Activated CD8-positive, alpha-beta memory T cell treated with anti-CD3 and anti-CD28 coated beads, Interleukin-2, amount 50 U/mL, for 4 hours (primary cell): ENCODE data around the gene ANKRD11.
"Not testable (repeated sequence)": the region's sequence is repeated elsewhere in the genome, so short reads cannot be mapped to it uniquely, and the experiment has no call there.

Experiments
- DNase-seq: peaks from one replicate; pipeline ENCODE4 v3.0.0-alpha.2; 2020

Gene ANKRD11

DNA sequence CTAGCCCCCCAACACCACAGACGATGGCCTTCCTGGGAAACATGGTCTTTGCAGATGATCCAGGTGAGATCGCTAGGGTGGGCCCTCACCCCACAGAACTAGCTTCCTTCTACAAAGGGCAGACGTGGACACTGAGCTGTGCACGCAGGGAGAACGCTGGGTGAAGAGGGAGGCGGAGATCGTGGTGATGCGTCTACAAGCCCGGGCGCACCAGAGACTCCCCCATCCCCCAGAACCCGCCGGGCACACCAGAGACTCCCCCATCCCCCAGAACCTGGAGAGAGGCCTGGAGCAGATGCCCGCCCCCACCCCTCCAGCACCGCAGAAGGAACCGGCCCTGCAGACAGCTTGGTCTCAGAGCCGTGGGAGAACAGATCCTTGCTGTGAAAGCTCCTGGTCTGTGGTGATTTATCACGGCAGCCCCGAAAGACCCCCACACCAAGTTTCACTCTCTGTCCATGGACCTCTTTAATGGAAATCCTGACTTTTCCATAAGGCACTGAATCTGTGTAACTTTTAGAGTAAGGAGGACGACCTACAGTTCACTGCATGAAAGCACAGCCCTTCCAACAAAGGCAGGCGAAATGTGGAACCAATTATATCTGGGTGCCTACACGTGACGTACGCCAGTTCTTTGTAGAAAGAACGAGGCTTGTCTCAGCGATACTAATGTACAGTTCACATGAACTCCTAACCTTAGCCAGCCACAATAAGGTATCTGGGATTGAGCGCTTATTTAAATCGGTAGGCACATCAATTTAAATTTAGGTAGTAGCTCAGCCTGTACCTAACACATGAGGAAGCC, 88.5 kb downstream of the ANKRD11 start:
- no peak for DNase-seq

DNA sequence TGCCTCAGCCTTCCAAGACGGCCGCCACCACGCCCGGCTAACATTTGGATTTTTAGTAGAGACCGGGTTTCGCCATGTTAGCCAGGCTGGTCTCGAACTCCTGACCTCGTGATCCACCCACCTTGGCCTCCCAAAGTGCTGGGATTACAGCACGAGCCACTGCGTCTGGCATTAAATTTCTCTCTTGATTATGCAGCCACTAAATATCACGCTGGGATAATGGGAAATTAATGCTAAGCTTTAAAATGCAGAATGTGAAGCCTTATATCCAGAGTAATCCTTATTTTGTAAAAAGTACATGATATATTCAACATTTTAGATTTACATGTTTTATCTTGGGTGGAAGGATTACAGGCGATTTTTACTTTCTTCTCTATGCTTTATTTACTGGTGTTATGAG, 89.2 kb downstream of the ANKRD11 start:
- DNase-seq = no peak

DNA sequence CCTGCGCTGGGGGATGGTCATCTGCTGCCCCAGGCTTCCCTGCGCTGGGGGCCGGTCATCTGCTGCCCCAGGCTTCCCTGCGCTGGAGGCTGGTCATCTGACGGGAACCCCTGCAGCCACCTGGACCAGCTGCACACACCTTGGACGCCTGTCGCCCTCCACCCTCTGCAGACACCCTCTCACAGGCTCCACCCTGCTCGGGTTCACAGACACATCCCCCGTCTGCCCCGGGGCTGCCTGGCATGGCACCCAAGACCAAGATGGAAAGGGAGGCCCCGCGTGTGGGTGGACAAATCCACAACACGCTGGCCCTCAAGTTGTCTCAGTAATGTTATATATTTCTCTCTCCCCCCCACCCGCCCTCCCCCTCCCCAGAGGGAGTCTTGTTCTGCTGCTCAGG, 89.6 kb downstream of the ANKRD11 start:
- DNase-seq = no peak

DNA sequence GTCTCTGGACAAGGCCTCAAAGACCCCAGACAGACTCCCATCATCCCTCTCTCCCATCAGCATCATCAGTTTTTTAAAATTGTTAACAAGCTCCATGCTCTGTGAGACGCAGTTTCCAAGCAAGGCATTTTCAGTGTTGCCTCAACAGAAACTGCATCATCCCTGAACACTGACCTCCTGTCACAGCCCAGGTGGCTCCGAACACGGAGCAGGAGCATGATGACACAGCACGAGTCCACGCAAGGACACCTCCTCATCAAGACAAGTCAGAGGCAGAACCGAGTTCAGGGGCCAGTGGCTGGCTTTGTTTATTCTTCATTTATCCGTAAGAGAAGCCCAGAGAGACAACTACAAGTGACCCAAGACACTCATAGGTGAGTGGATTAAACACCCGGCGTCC, 91.4 kb downstream of the ANKRD11 start:
- DNase-seq = no peak

DNA sequence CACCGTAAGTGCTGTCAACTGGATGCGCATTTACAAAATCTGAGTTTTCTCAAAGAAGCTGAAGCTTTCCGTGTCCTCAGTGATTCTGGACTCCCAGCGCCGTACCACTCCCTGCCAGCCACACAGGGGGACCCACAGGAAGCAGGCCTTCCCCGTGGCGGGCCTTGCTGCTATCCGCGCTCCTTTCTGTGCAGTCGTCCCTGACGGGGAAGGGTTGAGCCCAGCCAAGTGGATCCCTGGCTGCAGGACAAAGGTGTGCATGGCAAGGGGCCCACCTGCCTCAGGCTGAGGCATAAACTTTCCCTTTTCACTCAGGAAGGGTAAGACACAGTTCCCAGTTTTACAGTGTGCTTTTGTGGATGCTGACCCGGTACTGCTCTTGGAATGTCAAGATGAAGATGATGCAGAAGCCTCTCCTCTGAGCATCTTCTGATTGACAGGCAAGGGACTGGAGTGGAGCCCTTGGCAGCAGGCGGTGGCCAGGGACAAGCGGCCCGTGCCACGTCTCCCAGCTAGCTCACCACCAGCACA, 93.0 kb downstream of the ANKRD11 start:
- no peak for DNase-seq

DNA sequence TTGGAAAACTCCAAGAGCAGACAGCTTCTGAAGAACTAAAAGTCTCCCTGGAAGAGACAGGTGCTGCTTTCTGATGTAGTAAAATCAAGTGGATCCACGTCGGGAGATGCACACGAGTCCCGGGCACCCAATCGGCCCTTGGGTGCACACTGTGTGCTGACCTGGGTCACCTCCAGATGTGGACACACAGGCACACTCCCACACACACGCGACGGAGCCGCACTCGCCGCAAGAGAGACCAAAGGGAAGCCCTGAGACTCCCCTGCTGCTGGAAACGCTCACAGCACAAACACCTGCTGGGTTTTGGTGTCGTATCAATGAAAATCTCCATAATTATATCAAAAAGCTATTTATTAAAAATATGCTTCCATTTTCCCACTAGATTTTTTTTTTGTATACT, 94.2 kb downstream of the ANKRD11 start:
- no peak for DNase-seq

DNA sequence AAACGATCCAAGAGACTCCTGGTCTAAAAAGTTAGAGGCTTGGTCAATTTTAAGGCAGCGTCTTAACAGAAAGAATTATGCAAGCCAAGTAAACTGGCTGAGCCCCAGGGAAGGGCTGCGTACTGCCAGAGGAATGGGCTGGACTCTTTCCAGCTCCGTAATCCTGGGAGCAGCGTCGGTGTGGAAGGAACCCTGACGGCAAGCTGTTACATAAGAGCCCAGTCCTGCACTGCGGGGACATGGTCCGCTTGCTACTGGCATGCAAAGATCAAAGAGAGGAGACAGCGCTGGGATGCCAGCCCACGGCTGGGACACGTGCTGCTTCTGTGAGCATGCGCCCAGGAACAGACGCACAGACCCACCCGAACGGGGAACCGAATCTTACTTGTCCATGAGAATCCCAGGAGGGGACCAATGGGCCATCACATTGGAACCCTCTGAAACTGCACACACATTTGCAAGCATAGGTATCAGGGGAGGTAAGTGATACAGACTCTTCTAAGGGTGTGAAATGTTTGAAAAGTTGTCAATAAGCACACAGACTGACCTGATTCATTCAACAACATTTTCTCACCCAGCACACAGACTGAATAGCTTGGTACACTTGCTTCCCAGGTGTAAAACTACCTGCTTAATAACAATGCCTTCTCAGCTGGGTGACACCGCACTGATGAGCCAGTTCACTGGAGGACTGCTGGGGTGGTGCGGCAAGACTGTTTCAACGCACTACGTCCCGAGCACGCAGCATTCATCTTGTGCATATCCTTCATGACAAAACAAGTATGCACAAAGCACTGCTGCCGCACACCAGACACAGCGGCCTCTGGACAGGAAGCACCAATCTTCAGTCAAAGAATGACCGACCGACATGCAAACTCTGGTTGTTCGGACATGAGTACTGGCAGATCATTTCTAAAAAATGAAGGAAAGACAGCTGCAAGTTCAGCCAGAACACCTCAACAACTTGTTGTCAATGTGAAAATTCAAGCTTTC, 94.9 kb downstream of the ANKRD11 start:
- no peak for DNase-seq

DNA sequence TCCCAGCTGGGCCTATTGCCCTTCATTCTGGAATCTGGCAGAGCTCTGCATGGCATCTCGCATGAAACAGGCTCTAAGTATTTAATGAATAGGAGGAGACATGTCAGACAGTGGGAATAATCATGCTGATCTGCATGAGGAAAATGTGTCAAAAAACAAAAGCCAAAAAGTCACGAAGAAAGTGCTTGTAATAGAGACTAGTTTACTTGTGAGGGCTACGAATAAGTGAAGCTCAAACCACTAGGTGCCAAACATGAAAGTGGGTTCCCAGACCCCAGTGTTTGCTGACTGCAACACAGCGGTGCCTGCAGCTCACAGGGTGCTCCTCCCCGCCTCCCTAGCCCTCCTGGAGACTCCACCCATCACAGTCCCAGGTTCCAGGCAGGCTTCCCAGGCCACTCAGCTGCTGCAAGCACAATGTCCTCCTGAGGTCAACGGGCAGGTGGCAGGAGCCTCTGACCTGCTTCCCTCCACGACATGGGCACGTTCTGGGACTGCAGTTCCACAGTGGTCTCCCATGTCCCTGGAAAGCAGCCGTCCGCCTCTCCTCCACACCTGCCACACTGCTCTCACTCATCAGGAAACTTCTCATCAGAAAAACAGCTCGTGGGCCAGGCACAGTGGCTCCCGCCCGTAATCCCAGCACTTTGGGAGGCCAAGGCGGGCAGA, 96.5 kb downstream of the ANKRD11 start:
- no peak for DNase-seq

DNA sequence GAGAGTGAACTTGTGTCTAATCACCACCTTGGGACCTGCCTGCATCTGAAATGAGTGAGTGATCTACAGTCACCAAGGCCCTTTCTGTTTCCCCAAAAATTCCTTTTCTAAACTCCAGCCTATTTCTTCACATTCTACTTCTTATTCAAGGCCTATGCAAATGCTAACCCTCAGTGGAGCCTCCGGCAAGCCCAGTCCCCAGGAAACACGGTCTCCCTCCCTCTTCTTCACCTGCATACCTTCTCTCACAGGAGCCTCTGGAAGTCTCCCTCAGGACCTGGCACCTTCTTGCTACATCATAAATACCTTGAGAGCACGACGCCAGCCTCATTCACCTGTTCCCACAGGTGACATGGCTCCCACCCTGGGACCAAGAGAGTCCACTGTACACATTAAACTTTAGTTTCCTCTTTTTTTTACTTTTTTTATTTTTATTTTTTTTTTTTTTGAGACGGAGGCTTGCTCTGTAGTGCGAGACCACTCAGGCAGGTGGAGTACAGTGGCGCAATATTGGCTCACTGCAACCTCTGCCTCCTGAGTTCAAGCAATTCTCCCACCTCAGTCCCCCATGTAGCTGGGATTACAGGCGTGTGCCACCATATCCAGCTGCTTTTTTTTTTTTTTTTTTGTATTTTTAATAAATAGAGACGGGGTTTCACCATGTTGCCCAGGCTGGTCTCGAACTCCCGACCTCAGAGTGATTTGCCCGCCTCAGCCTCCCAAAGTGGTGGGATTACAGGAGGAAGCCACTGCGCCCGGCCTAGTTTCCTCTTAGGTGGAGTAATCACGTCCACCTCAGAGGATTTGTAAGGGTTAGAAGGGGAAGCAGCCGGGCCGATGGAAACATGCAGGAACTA, 97.3 kb downstream of the ANKRD11 start:
- DNase-seq = no peak

DNA sequence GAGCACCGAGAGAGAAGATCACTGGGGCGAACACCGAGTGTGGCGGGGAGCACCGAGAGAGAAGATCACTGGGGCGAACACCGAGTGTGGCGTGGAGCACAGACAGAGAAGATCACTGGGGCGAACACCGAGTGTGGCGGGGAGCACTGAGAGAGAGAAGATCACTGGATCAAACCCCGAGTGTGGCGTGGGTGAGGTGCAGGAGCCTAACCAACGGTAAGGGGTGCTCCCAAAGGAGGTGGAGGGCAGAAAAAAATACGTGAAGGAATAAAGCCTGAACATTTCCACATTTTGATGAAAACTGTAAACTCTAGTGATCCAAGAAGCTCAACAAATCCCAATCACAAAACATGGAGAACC, 100.2 kb downstream of the ANKRD11 start:
- not testable (repeated sequence) for DNase-seq

DNA sequence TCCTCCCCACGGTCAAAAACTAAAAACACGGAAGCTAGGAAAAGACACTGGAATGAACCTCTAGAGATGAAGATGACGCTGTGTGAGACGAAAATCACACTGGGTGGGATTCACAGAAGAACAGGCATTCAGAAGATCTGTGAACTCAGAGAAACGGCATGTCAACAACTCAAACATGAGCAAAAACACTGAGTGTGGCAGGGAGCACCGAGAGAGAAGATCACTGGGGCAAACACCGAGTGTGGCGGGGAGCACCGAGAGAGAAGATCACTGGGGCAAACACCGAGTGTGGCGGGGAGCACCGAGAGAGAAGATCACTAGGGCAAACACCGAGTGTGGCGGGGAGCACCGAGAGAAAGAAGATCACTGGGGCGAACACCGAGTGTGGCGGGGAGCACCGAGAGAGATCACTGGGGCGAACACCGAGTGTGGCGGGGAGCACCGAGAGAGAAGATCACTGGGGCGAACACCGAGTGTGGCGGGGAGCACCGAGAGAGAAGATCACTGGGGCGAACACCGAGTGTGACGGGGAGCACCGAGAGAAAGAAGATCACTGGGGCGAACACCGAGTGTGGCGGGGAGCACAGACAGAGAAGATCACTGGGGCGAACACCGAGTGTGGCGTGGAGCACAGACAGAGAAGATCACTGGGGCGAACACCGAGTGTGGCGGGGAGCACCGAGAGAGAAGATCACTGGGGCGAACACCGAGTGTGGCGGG, 100.7 kb downstream of the ANKRD11 start:
- not testable (repeated sequence) for DNase-seq

DNA sequence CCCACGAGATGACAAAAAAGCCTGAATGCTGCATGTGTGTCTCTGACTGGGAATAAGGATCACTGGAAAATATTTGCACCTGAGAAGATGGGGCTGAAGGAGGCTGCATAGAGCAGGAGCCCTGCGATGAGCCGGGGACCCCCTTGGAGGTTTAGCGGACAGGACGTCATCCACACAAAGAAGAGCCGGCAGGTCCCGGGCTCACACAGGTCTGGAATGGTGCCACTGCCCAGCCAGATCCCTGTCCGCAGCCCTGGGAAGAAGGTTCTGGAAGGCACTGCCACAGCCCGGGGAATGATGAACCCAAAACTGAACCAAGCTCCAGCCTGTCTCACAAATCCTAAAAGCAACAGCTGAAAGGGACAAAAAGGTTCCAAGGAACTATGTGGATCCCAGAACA, 101.8 kb downstream of the ANKRD11 start:
- DNase-seq = no peak

DNA sequence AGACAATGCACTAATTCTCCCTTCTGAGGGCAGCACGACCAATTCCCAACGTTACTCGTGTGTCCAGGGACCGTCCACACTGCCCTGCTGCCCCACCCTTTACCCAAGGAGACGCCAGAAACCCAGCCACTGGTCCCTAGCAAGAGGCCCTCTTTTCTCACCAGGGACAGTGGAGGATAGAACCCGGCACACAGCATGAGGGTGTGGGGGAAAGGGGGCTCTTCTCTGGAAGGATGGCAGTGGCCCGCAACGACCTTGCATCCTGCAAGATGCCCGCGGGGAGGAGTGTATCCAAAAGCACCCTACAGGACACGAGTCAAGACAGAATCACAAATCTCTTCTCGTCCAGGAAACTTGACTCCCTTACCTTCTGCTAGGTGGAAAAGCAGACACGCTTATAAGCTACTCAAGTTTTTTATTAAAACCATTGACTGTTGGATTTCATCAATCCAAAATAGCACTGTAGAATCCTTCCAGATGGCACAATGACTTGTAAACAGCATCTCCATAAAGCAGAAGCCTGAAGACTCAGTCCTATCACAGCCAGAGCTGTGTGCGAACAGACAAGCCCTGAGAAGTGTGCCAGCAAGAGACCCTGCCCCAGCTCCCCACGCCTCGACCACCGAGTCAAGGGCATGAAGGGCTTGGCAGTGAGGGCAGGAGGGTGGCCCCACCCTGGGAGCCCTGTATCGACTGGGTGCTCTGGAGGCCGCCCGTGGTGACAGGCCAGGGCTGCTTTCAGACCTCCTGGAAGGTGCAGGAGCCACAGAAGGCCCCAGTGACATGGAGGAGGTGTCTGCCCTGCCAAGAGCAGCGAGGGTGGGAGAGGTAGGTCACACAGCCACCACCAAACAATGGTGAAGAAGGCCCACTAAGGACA, 103.8 kb downstream of the ANKRD11 start:
- DNase-seq = no peak

DNA sequence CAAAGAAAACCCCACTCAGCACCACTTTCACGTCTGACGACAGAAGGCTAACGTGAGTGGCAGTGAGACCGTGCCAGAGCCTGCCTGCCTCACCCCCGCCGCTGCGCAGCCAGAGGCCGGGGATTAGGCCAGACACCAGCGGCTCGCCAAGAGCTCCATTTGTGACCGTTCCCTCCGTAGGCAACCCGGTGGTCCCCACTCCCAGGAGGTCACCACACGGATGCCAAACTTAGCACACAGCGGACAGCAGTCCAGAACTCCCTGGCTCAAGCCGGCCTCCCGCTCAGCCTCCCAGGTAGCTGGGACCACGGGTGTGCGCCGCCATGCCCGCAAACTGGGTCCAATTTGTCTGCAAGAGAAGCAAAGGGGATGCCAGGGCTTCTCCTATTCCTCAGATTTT, 104.6 kb downstream of the ANKRD11 start:
- DNase-seq = no peak

DNA sequence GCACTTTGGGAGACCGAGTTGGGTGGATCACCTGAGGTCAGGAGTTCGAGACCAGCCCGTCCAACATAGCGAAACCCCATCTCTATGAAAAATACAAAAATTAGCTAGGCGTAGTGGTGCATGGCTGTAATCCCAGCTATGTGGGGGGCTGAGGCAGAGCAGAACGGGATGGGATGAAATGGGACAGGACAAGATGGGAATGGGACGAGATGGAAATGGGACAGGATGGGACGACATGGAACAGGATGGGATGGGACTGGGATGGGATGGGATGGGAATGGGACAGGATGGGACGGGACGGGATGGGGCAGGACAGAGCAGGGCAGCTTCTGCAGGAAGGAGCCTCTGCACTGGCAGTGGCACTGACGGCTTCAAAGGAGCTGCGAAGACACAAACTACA, 106.1 kb downstream of the ANKRD11 start:
- no peak for DNase-seq

DNA sequence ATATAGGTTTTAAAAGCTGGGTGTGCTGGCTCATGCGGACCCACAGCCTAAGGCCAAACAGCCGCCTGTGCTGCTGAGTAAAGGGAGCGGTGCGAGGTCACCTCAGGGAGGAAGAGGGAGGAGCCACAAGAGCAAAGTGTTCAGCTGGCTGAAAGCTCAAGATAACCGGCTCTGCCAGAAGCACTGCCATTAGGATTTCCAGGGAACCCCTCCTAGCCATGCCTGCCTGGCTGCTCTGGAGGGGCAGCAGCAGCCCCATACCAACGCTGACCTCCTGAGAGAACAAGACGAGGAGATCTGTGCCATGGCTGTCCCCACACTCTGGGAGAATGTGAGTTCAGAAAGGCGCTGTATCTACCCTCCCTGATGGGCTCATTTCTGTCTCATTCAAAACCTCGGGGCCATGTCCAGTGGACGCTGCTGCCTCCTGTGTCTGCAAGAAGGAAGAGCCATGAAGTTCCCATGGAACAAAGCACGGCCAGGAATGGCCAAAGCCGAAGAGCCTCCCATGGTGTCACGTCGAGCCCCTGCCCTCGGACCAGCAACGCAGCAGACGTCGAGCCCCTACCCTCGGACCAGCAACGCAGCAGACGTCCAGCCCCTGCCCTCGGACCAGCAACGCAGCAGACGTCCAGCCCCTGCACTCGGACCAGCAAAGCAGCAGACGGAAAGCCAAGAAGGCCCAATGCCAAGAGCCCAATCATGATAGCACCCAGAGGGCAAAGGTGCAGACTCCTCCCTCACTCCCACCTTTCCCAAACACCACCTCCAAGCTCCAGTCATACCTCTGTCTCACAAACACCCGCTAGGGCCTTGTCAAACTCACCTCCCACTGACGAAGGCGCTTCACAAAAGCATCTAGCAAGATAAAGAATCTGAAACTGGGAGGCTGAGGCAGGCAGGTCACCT, 107.0 kb downstream of the ANKRD11 start:
- no peak for DNase-seq

DNA sequence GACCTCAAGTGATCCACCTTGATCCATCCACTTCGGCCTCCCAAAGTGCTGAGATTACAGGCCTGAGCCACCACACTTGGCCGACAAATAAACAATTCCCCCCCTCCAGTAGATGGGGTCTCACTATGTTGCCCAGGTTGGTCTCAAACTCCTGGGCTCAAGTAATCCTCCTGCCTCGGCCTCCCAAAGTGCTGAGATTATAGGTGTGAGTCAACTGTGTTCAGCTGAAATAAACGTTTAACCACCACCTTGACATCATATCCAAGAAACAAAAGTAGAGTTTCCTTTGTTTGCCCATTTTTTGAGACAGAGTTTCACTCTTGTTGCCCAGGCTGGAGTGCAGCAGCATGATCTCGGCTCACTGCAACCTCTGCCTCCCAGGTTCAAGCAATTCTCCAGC, 107.8 kb downstream of the ANKRD11 start:
- not testable (repeated sequence) for DNase-seq

DNA sequence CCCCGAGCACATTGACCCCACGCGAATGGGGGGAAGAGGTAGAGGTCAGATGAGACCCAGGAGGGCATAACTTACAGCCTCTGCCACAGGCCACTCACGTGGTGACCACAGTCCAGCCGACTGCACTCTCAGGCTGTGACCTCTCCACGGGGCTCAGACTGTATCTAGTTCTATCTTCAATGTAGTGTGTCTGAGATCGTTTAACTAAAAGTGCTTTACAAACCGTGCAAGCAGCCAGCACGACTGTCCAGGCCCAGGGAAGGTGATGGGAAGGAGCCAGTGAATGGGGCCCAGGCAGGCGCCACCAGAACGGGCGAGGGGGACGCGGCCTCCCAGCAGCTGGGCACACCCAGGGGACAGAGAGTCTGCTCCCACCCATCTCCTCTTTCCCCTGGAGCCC, 108.6 kb downstream of the ANKRD11 start:
- no peak for DNase-seq

DNA sequence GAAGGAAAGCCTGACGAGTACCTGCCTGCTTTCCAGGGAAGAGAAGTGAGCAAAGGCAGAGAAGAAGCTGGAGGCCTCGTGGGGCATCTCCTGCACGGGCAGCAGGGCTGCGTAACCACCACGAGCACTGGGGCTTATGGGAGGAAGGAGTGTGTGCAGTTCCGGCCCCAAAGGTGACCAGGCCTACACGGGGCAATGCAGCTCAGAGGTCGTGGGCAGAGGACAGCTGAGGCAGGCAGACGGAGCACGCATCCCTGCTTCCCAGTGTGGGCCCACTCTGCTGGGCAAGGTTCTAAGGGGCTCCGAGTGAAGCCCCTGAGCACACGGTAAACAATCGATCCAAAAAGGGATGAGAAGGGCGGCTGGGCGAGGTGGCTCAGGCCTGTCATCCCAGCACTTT, 109.7 kb downstream of the ANKRD11 start:
- DNase-seq = no peak
